Sciatic nerve (tissue), 2 donors: Measurements from ENCODE around the gene KHDC4. TPM values are rescaled to one million over a fixed set of nuclear protein-coding genes. Genes with fewer than 3 reads are reported as not detected.

ENCODE experiments used
- ATAC-seq: fragments of 200-7000 bp; cut with Tn5 transposase; one replicate; pipeline ENCODE4 v1.9.1; 2020; ENCODE audit warnings: mild to moderate bottlenecking, moderate library complexity
- DNase-seq: peaks from one replicate; pipeline ENCODE4 v3.0.0-alpha.2; 2020; ENCODE audit warnings: low spot score
- intact Hi-C: fragments of 100-400 bp; cut with DNase I; formaldehyde crosslinking; loops from one replicate; pipeline ENCODE4 v1.14.2; 2022
- total RNA-seq: library from RNA; stranded (reverse); fragmentation: NEBNext Ultra II Directional; extraction: Animal tissue kit (Norgen Biotek cat#: 25700); gene quantifications from one replicate; pipeline ENCODE4 v1.2.1, GENCODE V29; 2021
- donor health status: DM: no; HTN: no; CAD: no.
- donor health status: DM: no; HTN: no; CAD: no.

KHDC4 gene
- total RNA-seq, 1 donor from 2014 or later, result 65.4 TPM

DNA sequence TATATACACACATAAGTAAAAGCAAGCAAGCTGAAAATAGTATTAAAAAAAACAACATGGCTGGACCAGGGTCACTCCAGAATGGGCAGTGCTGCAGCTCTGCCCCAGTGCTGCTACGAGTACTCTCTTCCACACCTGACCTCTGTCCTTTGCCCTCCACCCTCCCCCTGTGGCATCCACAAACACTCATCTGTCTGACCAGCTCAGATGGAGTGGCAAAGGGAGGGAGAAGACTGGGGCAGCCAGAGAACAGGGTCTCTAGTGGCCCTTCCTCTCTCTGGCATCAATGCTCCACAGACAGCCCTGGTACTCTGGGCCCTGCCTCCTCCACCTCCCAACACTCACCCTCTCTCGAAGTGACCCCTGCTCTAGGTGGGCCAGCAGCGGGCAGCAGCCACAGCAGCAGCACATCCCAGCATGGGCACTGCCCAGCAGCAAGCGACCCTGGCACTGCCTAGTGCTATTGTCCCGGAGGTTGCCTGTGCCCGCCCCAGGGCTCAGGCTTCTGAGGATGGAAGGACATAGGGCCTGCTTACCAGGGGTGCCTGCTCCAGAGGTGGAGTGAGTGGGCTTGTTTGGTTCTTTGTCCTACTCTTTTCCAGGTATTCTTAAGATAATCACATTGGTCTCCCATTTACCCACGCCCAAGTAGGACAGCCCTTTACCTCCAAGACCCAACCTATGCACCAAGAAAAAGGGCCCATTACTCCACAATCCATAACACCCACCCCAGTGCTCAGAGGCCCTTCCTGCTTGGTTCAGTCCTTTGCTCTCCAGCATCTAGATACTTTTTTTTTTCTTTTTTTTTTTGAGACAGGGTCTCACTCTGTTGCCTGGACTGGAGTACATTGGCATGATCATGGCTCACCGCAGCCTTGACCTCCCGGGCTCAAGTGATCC, 37.9 kb upstream of the KHDC4 start:
- DNase-seq (no peak), ATAC-seq (no peak)
- intact Hi-C loops, result no loop called here

DNA sequence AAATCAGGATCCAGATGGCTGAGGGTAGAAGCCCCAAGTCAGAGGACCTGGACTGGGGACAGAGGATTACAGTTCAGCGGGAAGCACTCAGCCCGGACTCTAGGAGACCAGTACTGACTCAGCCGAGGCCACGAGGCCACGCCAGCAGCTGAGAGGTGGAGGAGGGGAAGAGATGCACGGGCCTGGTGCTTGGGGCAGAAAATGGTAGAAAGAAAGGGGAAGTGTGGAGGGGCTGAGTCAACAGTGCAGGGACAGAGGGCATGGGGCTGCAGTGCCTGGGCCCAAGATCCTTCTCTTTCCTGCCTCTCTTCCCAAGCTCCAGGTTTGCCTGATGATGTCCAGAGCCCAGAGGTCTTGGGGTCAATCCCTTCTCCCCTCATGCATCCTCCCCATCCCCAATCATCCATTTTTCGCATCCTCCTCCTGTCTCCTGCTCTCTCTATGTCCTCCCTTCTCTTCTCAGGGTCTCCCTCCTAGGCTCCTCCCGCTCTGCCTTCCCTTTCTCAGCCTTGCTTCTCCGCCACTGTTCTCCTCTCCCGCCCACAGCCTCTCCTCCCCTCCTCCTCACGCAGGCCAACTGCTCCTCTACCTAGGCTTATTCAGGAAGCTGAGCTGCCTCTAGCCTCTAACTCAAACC, 36.4 kb upstream of the KHDC4 start:
- intact Hi-C loops, result no loop called here
- peak; percentile 74 for ATAC-seq

DNA sequence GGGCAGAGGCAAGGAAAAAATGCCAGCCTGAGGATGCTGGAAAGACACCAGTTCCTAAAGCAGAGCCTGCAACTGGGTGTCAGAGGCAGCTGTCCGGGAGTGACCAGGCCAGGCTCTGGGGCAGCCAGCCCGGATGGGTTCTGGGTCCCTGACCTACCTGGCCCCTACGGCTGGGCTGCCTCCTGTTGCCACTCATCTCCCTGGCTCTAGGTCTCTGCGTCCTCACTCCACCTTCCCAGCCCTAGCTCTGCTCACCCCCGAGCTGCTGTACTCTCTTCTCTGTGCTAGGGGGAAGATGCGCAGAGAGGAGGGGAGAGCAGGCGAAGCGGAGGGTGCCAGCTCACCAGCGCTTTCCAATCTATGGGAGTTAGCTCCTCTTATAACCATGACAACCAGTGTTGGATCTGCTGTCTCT, 35.2 kb upstream of the KHDC4 start:
- no peak for ATAC-seq
- intact Hi-C loops, result no loop called here
- no peak for DNase-seq

More for the DNA sequence above, 36.4 kb upstream of the KHDC4 start:
- peak; percentile 79 for DNase-seq

- intact Hi-C loops, result no loop called here
- DNase-seq (no peak), ATAC-seq (no peak)
Observed at GRCh38 chr1:155968670-155969069, 34.5 kb upstream of the KHDC4 start.

DNA sequence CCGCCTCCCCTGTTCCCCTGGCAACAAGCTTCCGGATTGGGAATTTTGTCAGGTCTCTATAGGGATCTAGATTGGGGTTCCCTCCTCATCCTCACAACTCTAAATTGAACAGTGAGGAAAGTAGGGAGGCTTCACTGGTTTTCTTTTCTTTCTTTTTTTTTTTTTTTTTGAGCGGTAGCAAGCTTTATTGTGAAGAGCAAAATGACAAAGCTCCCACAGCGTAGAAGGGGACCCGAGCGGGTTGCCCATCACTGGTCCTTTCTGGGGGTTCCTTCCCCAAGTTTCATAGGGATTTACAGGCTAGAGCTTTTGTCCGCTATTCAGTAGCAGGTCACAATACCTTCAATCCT, 33.8 kb upstream of the KHDC4 start:
- intact Hi-C loops, result no loop called here
- DNase-seq (no peak), ATAC-seq (no peak)

- intact Hi-C loops, result no loop called here
- ATAC-seq (peak; percentile 43), DNase-seq (no peak)
Observed at GRCh38 chr1:155967341-155968050, 33.3 kb upstream of the KHDC4 start.

- ATAC-seq (no peak), DNase-seq (no peak)
- intact Hi-C loops, result no loop called here
Observed at GRCh38 chr1:155966750-155967149, 32.5 kb upstream of the KHDC4 start.

GRCh38 chr1:155966135-155966534, 31.9 kb upstream of the KHDC4 start:
- intact Hi-C loops, result no loop called here

GRCh38 chr1:155964193-155964592, 30.0 kb upstream of the KHDC4 start:
- no peak for DNase-seq
- ATAC-seq, result no peak
- intact Hi-C loops, result no loop called here

More at GRCh38 chr1:155966135-155966534, 31.9 kb upstream of the KHDC4 start:
- ATAC-seq (no peak), DNase-seq (no peak)

DNA sequence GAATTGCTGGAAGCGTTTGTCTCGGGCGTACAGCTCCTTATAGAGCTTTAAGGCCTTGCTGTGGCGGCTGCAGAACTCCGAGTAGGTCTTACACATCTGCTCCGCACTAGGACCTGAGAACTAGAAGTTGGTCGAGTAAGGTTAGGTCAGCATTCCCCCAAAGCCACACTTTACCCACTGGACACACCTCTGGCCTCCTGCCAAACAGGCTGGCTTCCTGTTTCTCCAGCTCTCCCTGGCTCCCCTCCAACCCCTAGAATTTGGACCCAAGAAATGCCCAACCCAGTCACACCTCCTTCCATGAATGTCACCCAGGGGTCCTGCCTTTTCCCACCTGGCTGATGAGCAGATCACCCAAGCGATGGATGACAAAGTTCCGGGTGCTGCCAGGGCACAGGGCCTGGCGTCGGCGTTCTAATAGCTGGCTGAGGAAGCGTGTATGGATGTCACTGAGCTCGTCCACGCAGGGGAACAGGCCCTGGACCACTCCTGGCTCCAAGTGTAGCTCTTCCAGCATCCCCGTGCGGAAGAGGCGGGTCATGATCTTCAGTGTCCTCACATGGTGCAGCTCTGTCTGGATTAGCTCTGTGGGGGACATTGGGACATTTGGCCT, 28.5 kb upstream of the KHDC4 start:
- DNase-seq (peak; percentile 82), ATAC-seq (peak; percentile 6)

GRCh38 chr1:155961937-155962336, 27.7 kb upstream of the KHDC4 start:
- DNase-seq, result no peak
- intact Hi-C loops, result no loop called here
- peak; percentile 81 for ATAC-seq

More for the DNA sequence above, 28.5 kb upstream of the KHDC4 start:
- intact Hi-C loops, result no loop called here

- no peak for ATAC-seq
- intact Hi-C loops, result no loop called here
Observed at GRCh38 chr1:155960081-155960745, 26.0 kb upstream of the KHDC4 start.

GRCh38 chr1:155957411-155957915, 23.2 kb upstream of the KHDC4 start:
- no peak for ATAC-seq
- intact Hi-C loops, result no loop called here
- no peak for DNase-seq

More at GRCh38 chr1:155960081-155960745, 26.0 kb upstream of the KHDC4 start:
- no peak for DNase-seq

DNA sequence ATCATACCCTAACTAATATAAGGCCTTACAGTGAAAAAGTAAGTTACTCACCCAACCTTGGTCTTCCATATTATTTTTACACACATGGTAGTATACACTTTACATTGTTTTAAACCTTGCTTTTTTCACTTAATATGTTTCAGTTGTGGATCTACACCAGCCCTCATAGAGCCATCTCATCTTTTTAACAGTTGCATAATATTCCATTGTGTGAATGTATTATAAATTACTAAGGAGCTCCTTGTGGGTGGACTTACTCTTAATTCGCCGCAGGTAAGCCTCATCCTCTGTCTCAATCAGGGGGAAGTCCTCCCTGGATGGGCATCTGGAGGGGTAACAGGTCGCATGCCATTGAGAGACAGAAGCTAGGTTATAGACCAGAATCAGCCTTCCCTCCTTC, 20.4 kb upstream of the KHDC4 start:
- intact Hi-C loops, result no loop called here
- ATAC-seq (no peak), DNase-seq (no peak)

DNA sequence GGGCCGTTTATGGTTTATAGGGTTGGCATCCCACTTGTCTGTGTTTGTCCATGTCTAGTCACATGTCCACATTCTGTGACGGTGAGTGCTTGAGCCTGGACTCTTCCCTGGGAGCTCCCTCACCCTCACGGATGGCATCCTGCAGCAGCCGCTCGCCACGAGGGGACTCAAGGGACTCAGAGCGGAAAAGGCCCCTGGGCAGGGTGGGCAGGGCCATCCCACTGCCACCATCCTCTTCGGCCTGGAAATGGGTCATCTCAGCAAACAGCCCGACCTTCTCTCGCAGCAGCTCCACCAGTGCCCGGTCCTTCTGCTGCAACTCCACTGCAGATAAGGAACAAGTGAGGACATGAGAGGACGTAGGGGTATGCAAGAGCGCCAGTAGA, 18.3 kb upstream of the KHDC4 start:
- intact Hi-C loops, result no loop called here
- DNase-seq (no peak), ATAC-seq (no peak)

DNA sequence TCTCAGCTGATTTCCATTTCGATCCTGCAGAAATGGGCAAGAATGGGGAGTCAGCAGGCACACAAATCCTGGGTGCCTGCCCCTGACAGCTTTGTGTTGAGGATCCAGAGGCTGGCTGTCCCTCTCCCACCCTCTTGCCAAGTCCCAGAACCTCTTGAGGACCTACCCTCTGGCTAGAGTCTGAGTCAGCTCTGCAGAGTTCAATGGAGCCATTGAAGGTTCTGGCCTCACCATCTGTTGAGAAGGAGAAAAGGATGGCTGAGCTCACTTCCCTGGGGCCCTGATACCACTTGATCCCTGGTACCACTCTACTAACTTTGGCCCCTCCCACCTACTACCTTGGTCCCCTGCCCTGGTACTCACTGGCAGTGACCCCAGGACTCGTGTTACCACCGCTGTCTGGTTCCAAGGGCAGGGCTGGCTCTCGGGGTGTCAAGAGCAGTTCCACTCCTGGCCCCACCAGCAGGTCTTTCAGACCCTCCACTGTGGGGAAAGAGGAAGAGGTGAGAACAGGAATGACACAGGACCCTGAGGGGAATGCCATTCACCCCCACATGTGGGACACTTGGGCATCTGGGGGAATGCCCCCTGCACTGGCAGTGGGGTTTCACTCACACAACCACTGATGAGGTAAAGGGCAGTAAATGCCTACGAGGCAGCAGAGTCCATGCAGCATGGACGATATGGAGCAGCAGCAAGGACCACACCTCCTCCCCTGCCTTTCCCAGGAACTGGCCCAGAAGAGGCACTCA, 17.7 kb upstream of the KHDC4 start:
- no peak for DNase-seq
- no peak for ATAC-seq
- intact Hi-C loops, result no loop called here

GRCh38 chr1:155950829-155951228, 16.6 kb upstream of the KHDC4 start:
- DNase-seq (no peak), ATAC-seq (no peak)
- intact Hi-C loops, result no loop called here

- DNase-seq (no peak), ATAC-seq (no peak)
- intact Hi-C loops, result loop anchor here (10.0 kb wide), 1 partner anchor 47 kb away; no protein-coding TSS in a partner anchor
Observed at GRCh38 chr1:155947741-155948140, 13.5 kb upstream of the KHDC4 start.
